ENCODE data around the gene FBN2.

GRCh38 chr5:128490761-128491160, 47.3 kb downstream of the FBN2 start:
- no peak for TF ChIP-seq POLR2A (IDR thresholded peaks at IDR 0.05; ENCODE audit: borderline replicate concordance, extremely low read depth, insufficient read depth, insufficient read length)
- TF ChIP-seq, protein P1, sequence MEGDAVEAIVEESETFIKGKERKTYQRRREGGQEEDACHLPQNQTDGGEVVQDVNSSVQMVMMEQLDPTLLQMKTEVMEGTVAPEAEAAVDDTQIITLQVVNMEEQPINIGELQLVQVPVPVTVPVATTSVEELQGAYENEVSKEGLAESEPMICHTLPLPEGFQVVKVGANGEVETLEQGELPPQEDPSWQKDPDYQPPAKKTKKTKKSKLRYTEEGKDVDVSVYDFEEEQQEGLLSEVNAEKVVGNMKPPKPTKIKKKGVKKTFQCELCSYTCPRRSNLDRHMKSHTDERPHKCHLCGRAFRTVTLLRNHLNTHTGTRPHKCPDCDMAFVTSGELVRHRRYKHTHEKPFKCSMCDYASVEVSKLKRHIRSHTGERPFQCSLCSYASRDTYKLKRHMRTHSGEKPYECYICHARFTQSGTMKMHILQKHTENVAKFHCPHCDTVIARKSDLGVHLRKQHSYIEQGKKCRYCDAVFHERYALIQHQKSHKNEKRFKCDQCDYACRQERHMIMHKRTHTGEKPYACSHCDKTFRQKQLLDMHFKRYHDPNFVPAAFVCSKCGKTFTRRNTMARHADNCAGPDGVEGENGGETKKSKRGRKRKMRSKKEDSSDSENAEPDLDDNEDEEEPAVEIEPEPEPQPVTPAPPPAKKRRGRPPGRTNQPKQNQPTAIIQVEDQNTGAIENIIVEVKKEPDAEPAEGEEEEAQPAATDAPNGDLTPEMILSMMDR (IDR thresholded peaks at IDR 0.05 in 2 of 3, conservative IDR thresholded peaks at IDR 0.05 in 1 of 3; ENCODE audit: borderline replicate concordance in 1 of 3, insufficient read depth in 1 of 3, low read depth in 2 of 3, low read length in 2 of 3), result no peak
- no peak for TF ChIP-seq YY1 (IDR thresholded peaks at IDR 0.05; ENCODE audit: extremely low read depth, insufficient replicate concordance, low read depth, low read length)
- TF ChIP-seq EZH2 (IDR thresholded peaks at IDR 0.05), result no peak
- no peak for TF ChIP-seq CEBPB (IDR thresholded peaks at IDR 0.05; ENCODE audit: low read depth)
- TF ChIP-seq SIN3A (IDR thresholded peaks at IDR 0.05; ENCODE audit: low read depth), result no peak
- TF ChIP-seq POLR2AphosphoS5 (IDR thresholded peaks at IDR 0.05; ENCODE audit: low read depth, low read length), result no peak
- TF ChIP-seq RAD21 (IDR thresholded peaks at IDR 0.05; ENCODE audit: low read depth), result no peak
- TF ChIP-seq SRF (IDR thresholded peaks at IDR 0.05; ENCODE audit: low read depth), result no peak
- no peak for TF ChIP-seq FOSL1 (IDR thresholded peaks at IDR 0.05; ENCODE audit: low read depth)
- TF ChIP-seq ELF1 (IDR thresholded peaks at IDR 0.05; ENCODE audit: borderline replicate concordance, low read depth), result no peak
